IMR-90 (cell line): Measurements from ENCODE around the gene RUSF1. TPM values are rescaled to one million over a fixed set of nuclear protein-coding genes. Genes with fewer than 3 reads are reported as not detected.

ENCODE experiments used
- ATAC-seq: fragments of 200-7000 bp; cut with Tn5 transposase; 2 replicates; pipeline ENCODE4 v1.9.1; 2020; ENCODE audit warnings: low read depth, mild to moderate bottlenecking, moderate library complexity
- BruUV-seq: library from RNA; stranded (reverse); fragments of 400-500 nt; replicated peaks from 2 replicates; lab custom pipeline; 2021; lab: Mats Ljungman, UMichigan
- CTCF ChIA-PET: fragments of 300-600 bp; formaldehyde crosslinking; extraction: SDS; loops from one replicate; lab custom pipeline; 2021; ENCODE audit warnings: antibody characterized with exemption; lab: Yijun Ruan, JAX
- POLR2A ChIA-PET: fragments of 300-600 bp; sonication (Branson Sonifier 250); formaldehyde crosslinking; loops from one replicate; lab custom pipeline; 2022; ENCODE audit warnings: antibody characterized with exemption; ENCODE audit not compliant: unreplicated experiment; lab: Charles Lee
- DNase-seq: peaks from one replicate; pipeline ENCODE4 v3.0.0; 2013
- H2AFZ ChIP-seq: replicated peaks from 2 replicates; pipeline ENCODE3; 2013; ENCODE audit warnings: low read length, mild to moderate bottlenecking; ENCODE audit not compliant: poor library complexity
- H2AK5ac ChIP-seq: 2 replicates; pipeline ENCODE4 v1.6.1; 2013; ENCODE audit warnings: low read depth, low read length, inconsistent platforms
- H2AK9ac ChIP-seq: replicated peaks from 2 replicates; pipeline ENCODE3; 2013; ENCODE audit warnings: mild to moderate bottlenecking, low read depth, low read length, moderate library complexity; ENCODE audit not compliant: poor library complexity
- H2BK120ac ChIP-seq: 2 replicates; pipeline ENCODE4 v1.6.1; 2013; ENCODE audit warnings: low read depth, low read length, inconsistent platforms
- H2BK15ac ChIP-seq: 3 replicates; pipeline ENCODE4 v1.6.1; 2013; ENCODE audit warnings: low read depth, low read length, inconsistent platforms
- H2BK20ac ChIP-seq: 2 replicates; pipeline ENCODE4 v1.6.1; 2013; ENCODE audit warnings: low read depth, mild to moderate bottlenecking, inconsistent platforms, low read length, moderate library complexity
- H2BK5ac ChIP-seq: 2 replicates; pipeline ENCODE4 v1.6.1; 2013; ENCODE audit warnings: mild to moderate bottlenecking, low read depth, low read length, inconsistent platforms; ENCODE audit not compliant: poor library complexity, severe bottlenecking
- H3K14ac ChIP-seq: replicated peaks from 2 replicates; pipeline ENCODE4 v1.6.1; 2013; ENCODE audit warnings: low read depth, low read length, inconsistent platforms
- H3K18ac ChIP-seq: 2 replicates; pipeline ENCODE4 v1.6.1; 2013; ENCODE audit warnings: low read depth, low read length, control low read depth
- H3K23ac ChIP-seq: 2 replicates; pipeline ENCODE4 v1.6.1; 2013; ENCODE audit warnings: low read depth, low read length, inconsistent platforms
- H3K27ac ChIP-seq: 2 replicates; pipeline ENCODE4 v1.5.1; 2013; ENCODE audit warnings: mild to moderate bottlenecking, control low read depth, low read length; ENCODE audit not compliant: insufficient read depth
- H3K27me3 ChIP-seq: 2 replicates; pipeline ENCODE4 v1.6.1; 2013; ENCODE audit warnings: low read length; ENCODE audit not compliant: control insufficient read depth, insufficient read depth
- H3K36me3 ChIP-seq: 2 replicates; pipeline ENCODE4 v1.6.1; 2013; ENCODE audit warnings: low read length, mixed read lengths; ENCODE audit not compliant: control insufficient read depth, insufficient read depth
- H3K4ac ChIP-seq: 2 replicates; pipeline ENCODE4 v1.6.1; 2013; ENCODE audit warnings: low read depth, low read length, inconsistent platforms
- H3K4me1 ChIP-seq: 2 replicates; pipeline ENCODE4 v1.6.1; 2013; ENCODE audit warnings: low read length, mixed read lengths; ENCODE audit not compliant: control insufficient read depth, insufficient read depth
- H3K4me2 ChIP-seq: 2 replicates; pipeline ENCODE4 v1.6.1; 2013; ENCODE audit warnings: low read depth, mild to moderate bottlenecking, control low read depth, low read length, moderate library complexity
- H3K4me3 ChIP-seq: 2 replicates; pipeline ENCODE4 v1.5.1; 2013; ENCODE audit warnings: low read depth, mild to moderate bottlenecking, control low read depth, low read length, moderate library complexity; ENCODE audit not compliant: insufficient read depth
- H3K56ac ChIP-seq: 2 replicates; pipeline ENCODE4 v1.6.1; 2013; ENCODE audit warnings: low read length, inconsistent platforms; ENCODE audit not compliant: insufficient read depth; ENCODE audit errors: extremely low read depth
- H3K79me1 ChIP-seq, 2 experiments: 2 replicates each; pipeline ENCODE4 v1.6.1; 2013; ENCODE audit warnings: low read length in 2 of 2, inconsistent platforms in 1 of 2, low read depth in 1 of 2
- H3K9ac ChIP-seq: 2 replicates; pipeline ENCODE4 v1.6.1; 2013; ENCODE audit warnings: low read depth, low read length, control low read depth
- H3K9me1 ChIP-seq: 2 replicates; pipeline ENCODE4 v1.6.1; 2013; ENCODE audit warnings: low read length, inconsistent platforms; ENCODE audit not compliant: insufficient read depth
- H3K9me3 ChIP-seq: 2 replicates; pipeline ENCODE4 v1.6.1; 2013; ENCODE audit warnings: low read length; ENCODE audit not compliant: control insufficient read depth, insufficient read depth
- H4K20me1 ChIP-seq: 2 replicates; pipeline ENCODE4 v1.6.1; 2013; ENCODE audit warnings: low read length, inconsistent platforms; ENCODE audit not compliant: insufficient read depth
- H4K5ac ChIP-seq: 2 replicates; pipeline ENCODE4 v1.6.1; 2013; ENCODE audit warnings: mild to moderate bottlenecking, low read depth, low read length, control low read depth
- H4K8ac ChIP-seq, 2 experiments: 2 replicates each; pipeline ENCODE4 v1.6.1; 2013; ENCODE audit warnings: low read depth in 2 of 2, low read length in 2 of 2, control low read depth in 1 of 2, inconsistent platforms in 1 of 2
- H4K91ac ChIP-seq: 2 replicates; pipeline ENCODE4 v1.6.1; 2013; ENCODE audit warnings: low read depth, low read length, inconsistent platforms; ENCODE audit not compliant: insufficient read depth
- BHLHE40 ChIP-seq: fragments of 150-350 bp; IDR thresholded peaks from 2 replicates; pipeline ENCODE4 v1.6.1; 2016; ENCODE audit warnings: mild to moderate bottlenecking, low read depth, low read length
- CEBPB ChIP-seq: IDR thresholded peaks from 2 replicates; pipeline ENCODE4 v1.6.1; 2012; ENCODE audit warnings: low read depth, low read length, improper control_type of control experiment
- CHD1 ChIP-seq: IDR thresholded peaks from 2 replicates; pipeline ENCODE4 v1.6.1; 2012; ENCODE audit warnings: low read depth, low read length, improper control_type of control experiment
- CTCF ChIP-seq: conservative IDR thresholded peaks from 2 replicates; pipeline ENCODE4 v1.5.1; 2012; ENCODE audit warnings: mild to moderate bottlenecking, low read depth, low read length, improper control_type of control experiment
- ELK1 ChIP-seq: fragments of 150-350 bp; IDR thresholded peaks from 2 replicates; pipeline ENCODE4 v1.6.1; 2016; ENCODE audit warnings: low read depth, mild to moderate bottlenecking, low read length, moderate library complexity, borderline replicate concordance
- FOS ChIP-seq: fragments of 150-350 bp; IDR thresholded peaks from 2 replicates; pipeline ENCODE4 v1.6.1; 2016; ENCODE audit warnings: low read depth, low read length
- MAFK ChIP-seq: IDR thresholded peaks from 2 replicates; pipeline ENCODE4 v1.6.1; 2012; ENCODE audit warnings: low read depth, low read length, improper control_type of control experiment
- MAZ ChIP-seq: IDR thresholded peaks from 2 replicates; pipeline ENCODE4 v1.6.1; 2012; ENCODE audit warnings: low read depth, mild to moderate bottlenecking, low read length, improper control_type of control experiment, moderate library complexity, borderline replicate concordance
- MXI1 ChIP-seq: IDR thresholded peaks from 2 replicates; pipeline ENCODE4 v1.6.1; 2012; ENCODE audit warnings: low read depth, mild to moderate bottlenecking, low read length, moderate library complexity, borderline replicate concordance
- NFE2L2 ChIP-seq: fragments of 150-350 bp; IDR thresholded peaks from 2 replicates; pipeline ENCODE4 v1.6.1; 2016; ENCODE audit warnings: low read depth, mild to moderate bottlenecking, low read length
- POLR2A ChIP-seq: IDR thresholded peaks from 2 replicates; pipeline ENCODE4 v1.6.1; 2012; ENCODE audit warnings: mild to moderate bottlenecking, low read depth, low read length
- RAD21 ChIP-seq: IDR thresholded peaks from 2 replicates; pipeline ENCODE4 v1.6.1; 2012; ENCODE audit warnings: low read length, improper control_type of control experiment
- RCOR1 ChIP-seq: IDR thresholded peaks from 2 replicates; pipeline ENCODE4 v1.6.1; 2012; ENCODE audit warnings: mild to moderate bottlenecking, low read length, improper control_type of control experiment; ENCODE audit not compliant: insufficient replicate concordance
- RFX5 ChIP-seq: IDR thresholded peaks from 2 replicates; pipeline ENCODE4 v1.8.0; 2012; ENCODE audit warnings: low read depth, mild to moderate bottlenecking, low read length, moderate library complexity
- SMC3 ChIP-seq: fragments of 150-350 bp; IDR thresholded peaks from 2 replicates; pipeline ENCODE4 v1.6.1; 2016; ENCODE audit warnings: low read depth, mild to moderate bottlenecking, antibody characterized with exemption, low read length, moderate library complexity
- USF2 ChIP-seq: fragments of 150-350 bp; IDR thresholded peaks from 2 replicates; pipeline ENCODE4 v1.6.1; 2017; ENCODE audit warnings: mild to moderate bottlenecking, antibody characterized with exemption, low read length, low read depth
- WGBS, 2 experiments: methylation state at CpG; one replicate each; pipeline versions ENCODE4 v1.1.5 to v1.1.7; 2013; ENCODE audit warnings: missing lambda C conversion rate in 2 of 2; ENCODE audit not compliant: insufficient read length in 1 of 2; ENCODE audit errors: extremely low coverage in 2 of 2; 5-methylcytosine and 5-hydroxymethylcytosine counted together
- dilution Hi-C: fragments of 300-500 bp; cut with HindIII; formaldehyde crosslinking; loops from one replicate; pipeline ENCODE4 v1.14.3; 2018; ENCODE audit warnings: low sequenced_read_pairs; ENCODE audit not compliant: unreplicated experiment
- in situ Hi-C: fragments of 300-500 bp; cut with MboI; formaldehyde crosslinking; loops from 3 replicates; pipeline ENCODE4 v1.14.3; 2019; ENCODE audit warnings: low sequenced_read_pairs, inconsistent platforms, mixed read lengths
- intact Hi-C: fragments of 100-400 bp; cut with micrococcal nuclease; formaldehyde crosslinking; loops from 2 replicates; pipeline ENCODE4 v1.10.0; 2022
- polyA plus RNA-seq, 3 experiments: library from polyadenylated mRNA; depleted of rRNA; stranded (reverse); fragments of >200 nt; gene quantifications; 2 replicates each; pipeline ENCODE4 v1.2.3, GENCODE V29; 2012; ENCODE audit warnings: low replicate concordance in 1 of 3
- total RNA-seq: library from RNA; depleted of rRNA; stranded (reverse); fragments of >200 nt; gene quantifications from 2 replicates; pipeline ENCODE4 v1.2.3, GENCODE V29; 2012

Gene RUSF1
- total and polyA plus RNA-seq, 2 of the 4 experiments (the other 2 are of a cell fraction), result 22.9 to 65.0 TPM

GRCh38 chr16:31521368-31521767 is 13.2 kb upstream of the RUSF1 start:
- BruUV-seq, result no TSS peak
- TF ChIP-seq MXI1 (no peak), SMC3 (no peak), CTCF (no peak), MAFK (no peak), RFX5 (no peak), CEBPB (no peak), RAD21 (no peak), ELK1 (no peak), USF2 (no peak), POLR2A (no peak), CHD1 (no peak), FOS (no peak), BHLHE40 (no peak), RCOR1 (no peak), NFE2L2 (no peak), MAZ (no peak)
- Histone ChIP-seq H3K9ac (no peak overlapping the region), H2AFZ (no peak overlapping the region), H3K79me1 (no peaks in the 10 kb centered on the region), H3K9me1 (no peaks in the 10 kb centered on the region), H2BK15ac (no peak overlapping the region), H3K56ac (no peak overlapping the region), H3K4ac (no peak overlapping the region), H3K4me3 (no peak overlapping the region), H3K14ac (no peak overlapping the region), H4K91ac (no peak overlapping the region), H3K27me3 (peaks cover 8% of the 10 kb centered on the region), H2BK5ac (no peak overlapping the region), H4K5ac (no peak overlapping the region), H2AK5ac (no peak overlapping the region), H3K18ac (no peak overlapping the region), H3K4me1 (no peaks in the 10 kb centered on the region), H3K4me2 (no peak overlapping the region), H2BK20ac (no peak overlapping the region), H2BK120ac (no peak overlapping the region), H3K9me3 (peaks cover 1% of the 10 kb centered on the region; the same call in 1 of the 2 replicates), H2AK9ac (no peak overlapping the region), H3K36me3 (no peaks in the 10 kb centered on the region), H4K20me1 (no peaks in the 10 kb centered on the region), H4K8ac (no peak overlapping the region), H3K23ac (no peak overlapping the region), H3K27ac (no peak overlapping the region)
- in situ Hi-C loops (loop anchor here (25.0 kb wide), 1 partner anchor 191 kb away; a partner anchor contains a TSS), dilution Hi-C loops (no loop called here), intact Hi-C loops (no loop called here)
- no peak for DNase-seq
- no peak for ATAC-seq
- ChIA-PET POLR2A (no interaction called here), CTCF (no interaction called here)
- WGBS, 2 experiments, result 60% methylated on average over 2 of the region's 3 CpGs; no CpG with 5 or more reads in 1 of the 2 experiments
